Activated CD4-positive, alpha-beta T cell treated with anti-CD3 and anti-CD28 coated beads, Interleukin-2, amount 50 U/mL, for 1 hour (primary cell): ENCODE data around the gene EPB41L4B.
"Not testable (repeated sequence)": the region's sequence is repeated elsewhere in the genome, so short reads cannot be mapped to it uniquely, and the experiment has no call there.

Experiments
- DNase-seq: peaks from one replicate; pipeline ENCODE4 v3.0.0-alpha.2; 2020

The EPB41L4B gene

DNA sequence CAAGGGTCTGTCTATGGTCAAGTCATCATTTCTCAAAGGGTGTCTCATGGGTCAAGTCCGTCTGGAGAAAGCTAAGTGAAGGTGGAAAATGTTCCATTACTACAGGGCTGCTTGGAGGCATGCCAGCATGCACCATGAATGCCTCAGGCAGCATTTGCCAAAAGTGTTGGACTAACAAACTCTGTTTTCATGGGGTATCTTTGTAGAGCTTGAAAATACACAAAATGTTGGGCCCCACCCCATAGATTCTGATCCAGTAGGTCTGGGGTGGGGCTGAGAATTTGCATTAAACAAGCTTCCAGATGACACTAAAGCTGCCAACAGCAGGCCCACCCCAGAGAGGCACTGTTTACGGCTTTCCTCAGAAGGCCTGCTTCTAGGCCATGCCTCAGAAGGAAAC lies 78.8 kb downstream of the EPB41L4B start:
- no peak for DNase-seq

DNA sequence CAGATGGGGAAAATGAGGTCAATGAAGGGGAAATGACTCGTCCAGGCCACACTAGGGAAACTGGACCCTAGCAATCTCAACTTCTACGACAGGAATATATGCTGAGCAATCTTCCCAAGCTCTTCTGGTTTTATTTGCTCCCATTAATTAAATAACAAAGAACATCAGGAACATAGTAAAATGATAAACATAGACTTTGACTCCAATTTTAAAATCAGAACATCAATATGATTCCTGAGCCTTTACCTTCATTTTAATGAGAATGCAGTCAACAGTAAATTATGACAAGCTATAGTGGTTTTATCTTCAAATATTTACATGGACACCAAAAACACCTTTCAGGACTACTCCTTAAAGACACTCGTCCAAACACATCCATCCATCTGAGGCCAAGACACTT lies 79.7 kb downstream of the EPB41L4B start:
- DNase-seq: no peak

DNA sequence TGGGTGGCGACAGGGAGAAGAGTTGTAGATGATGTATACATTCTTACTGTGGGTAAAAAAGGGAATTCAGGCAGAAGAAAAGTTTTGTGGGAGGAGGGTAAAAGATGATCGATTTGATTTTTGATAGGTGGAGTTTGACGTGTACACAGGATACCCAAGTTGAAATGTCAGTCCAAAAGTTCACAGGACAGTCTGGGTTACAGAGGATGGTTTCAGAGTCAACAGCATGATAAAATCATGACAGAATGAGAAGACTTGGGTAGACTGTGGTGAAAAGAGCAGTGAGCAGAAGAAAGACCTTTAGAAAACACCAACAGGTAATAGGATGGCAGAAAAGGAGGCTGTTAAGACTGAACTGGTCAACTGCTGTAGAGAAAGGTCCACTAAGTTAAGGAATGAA lies 81.6 kb downstream of the EPB41L4B start:
- DNase-seq: no peak

DNA sequence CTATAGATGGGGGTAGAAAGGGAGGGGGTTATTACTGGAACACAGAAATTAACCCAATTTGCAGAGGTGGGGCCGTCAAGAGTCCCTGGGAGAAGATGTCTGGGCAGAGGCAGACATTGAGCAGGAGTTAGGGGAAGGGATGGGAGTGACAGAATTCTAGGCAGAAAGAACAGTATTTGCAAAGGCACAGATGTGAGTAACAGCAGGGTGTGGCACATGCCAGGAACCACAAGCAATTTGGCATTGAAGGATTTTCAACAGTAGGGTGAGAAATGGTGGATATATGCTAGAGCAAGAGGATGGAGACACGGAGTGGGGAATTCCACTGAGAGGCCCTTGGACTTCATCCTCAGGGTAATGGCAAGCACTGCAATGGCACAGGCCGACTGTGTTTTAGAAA lies 82.2 kb downstream of the EPB41L4B start:
- DNase-seq: no peak

DNA sequence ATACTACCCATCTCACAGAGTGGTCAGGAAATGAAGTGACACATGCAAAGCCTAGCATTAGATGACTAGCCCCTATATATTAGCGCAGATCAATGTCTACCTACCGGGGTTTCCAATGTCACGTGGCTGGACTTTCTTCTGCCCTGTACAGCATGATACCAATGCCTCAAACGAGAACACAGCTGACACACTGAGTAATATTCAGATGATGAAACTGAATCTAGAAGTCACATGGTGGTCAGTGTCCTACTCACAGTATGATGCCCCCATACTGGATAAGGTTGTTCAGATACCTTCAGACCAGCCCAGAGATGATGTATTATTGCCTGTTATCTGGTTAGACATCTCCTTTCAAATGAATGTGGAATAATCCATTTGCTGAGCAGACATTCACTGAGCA lies 82.7 kb downstream of the EPB41L4B start:
- no peak for DNase-seq

DNA sequence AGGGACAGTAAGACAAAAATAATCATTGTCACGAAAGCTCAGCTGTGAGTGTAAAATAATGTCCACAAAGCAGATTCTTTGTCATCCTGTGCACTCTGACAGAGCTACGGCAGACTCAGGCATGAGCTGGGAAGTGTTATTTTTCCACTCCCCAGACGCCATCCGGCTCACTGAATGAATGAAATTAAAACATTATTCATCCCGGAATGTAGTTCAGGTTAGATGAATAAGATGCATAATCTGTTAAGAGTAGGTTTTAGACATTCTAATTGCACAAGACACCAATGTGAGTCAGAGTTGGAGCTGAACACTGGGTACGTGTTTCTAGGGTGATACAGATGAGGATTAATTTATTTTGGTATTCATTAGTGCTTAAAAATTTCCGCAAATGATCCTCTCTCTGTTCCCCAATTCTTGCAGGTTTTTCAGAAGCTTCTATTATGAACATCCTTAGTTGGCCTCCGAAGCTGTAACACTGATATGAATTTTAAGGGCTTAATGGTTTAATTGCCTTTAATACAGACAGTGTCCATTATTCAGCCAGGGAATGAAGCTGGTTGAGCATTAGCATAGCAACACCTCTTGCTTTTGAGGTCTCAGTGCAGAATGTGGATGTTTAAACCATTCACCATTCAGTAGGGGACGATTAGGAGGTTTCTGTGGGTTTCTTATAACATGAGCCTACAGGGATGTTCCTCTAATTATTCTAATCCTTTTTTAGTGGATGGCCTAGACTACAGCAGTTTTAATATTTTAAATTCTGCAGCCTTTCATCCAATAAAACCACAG lies 88.2 kb downstream of the EPB41L4B start:
- no peak for DNase-seq

DNA sequence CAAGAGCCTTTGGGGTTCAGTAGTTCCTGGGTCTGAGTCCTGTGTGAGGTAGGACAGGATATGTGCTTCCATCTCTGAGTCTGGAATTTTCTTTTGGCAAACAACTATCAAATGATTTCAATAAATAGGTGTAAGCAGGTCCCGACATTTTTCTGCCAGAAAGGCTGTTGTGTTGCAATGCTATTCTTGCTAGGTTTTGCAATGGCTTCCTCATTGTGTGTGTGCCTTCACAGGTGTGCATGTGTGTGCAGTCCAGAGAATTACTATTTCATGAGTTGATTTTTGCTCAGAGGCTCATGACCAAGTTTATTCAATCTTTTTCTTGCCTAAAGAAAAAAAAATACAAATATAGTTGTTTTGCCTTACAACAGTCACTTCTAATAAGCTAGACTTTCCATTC lies 89.3 kb downstream of the EPB41L4B start:
- DNase-seq: no peak

DNA sequence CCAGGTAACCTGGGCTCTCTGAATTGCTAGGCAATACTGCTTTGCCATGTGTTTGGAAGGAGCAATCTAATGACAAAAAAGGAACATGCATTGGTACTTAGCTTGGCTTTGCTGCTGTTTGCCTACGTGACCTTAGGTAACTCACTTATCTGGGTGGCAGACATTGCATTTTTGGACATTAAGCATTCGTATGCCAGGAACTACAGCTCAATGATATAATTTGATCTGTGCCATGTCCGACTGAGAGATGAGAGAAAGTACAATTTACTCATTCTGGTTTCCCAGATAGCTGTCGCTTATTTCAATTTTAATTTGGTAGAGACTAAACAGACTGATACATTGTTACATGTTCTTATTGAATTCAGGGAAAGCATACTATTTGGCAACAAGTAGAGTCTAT lies 90.6 kb downstream of the EPB41L4B start:
- no peak for DNase-seq

DNA sequence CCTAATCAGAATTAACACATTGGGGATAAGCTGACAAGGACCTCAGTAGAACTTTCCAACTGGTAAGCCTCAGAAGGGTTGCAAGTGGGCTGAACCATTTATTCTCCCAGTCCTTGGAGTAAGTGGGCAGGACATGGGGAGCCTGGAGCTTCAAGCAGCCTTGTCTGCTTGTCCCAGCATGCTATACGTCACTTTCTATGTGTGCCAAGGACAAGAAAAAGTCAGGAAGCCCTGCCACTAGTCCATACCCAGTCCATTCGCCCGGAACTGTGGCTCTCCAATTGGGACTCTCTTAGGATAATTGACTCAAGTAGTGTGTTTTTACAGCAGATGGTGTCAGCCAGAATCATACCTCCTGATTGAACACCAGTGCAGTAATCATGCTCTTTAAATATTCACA lies 91.2 kb downstream of the EPB41L4B start:
- DNase-seq: no peak

DNA sequence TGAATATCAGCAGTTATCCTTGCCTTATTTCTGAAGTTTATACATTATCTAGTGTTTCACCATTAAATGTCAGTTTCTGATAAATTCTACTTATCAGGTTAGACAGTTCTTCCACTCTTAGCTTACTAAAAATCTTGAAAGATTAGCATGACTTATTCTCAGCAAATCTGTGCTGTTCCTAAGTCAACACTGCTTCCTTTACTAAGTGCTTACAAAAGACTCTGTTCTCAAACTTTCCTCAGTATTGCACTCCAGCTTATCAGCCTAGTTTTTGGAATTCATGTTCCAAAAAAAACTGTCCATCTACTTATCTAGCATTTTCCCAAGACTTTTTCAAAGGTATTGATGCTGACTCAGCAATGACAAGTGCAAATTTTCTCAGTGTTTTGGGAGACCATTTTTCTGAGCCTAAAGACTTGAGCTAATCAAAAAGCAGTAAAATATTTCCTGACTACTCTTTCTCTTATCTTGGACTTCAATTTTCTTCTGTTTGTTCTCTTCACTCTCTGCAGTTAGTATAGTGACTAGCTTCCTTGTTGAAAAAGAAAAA lies 92.7 kb downstream of the EPB41L4B start:
- DNase-seq: no peak

DNA sequence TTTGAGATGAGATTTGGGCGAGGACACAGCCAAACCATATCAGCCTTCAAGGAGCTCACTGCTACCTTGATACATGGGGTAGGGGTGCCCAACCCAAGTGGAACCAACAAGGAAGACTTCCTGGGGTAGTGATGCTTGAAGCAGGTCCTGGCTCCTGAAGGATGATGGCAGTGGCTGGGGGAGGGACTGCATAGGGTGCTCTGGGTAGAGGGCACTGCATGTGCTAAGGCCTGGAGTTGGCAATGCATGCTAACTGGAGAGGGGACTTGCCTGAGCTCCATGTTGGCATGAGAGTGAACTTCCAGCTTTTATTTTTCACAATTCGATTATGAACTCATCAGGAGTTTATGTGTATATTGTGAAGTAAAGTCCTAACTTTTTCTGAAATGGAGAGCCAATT lies 95.2 kb downstream of the EPB41L4B start:
- DNase-seq: no peak

DNA sequence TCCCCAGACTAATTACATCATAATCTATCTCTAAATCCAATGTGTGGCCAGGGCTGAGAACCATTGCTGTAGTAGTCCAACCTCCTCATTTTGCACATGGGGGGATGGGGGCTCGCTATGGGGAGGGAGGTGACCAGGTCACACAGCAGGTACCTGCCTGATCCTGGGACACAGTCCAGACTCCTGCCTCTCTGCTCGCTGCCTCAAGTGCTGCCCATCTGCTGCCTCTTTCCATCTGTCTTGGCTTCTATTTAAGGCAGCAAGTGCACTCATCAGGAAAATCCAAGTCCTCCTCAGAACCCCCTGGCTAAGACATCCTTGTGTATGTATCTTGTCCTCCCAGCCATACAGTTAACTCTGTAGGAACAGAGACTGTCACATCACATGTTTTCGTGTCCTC lies 96.1 kb downstream of the EPB41L4B start:
- no peak for DNase-seq

DNA sequence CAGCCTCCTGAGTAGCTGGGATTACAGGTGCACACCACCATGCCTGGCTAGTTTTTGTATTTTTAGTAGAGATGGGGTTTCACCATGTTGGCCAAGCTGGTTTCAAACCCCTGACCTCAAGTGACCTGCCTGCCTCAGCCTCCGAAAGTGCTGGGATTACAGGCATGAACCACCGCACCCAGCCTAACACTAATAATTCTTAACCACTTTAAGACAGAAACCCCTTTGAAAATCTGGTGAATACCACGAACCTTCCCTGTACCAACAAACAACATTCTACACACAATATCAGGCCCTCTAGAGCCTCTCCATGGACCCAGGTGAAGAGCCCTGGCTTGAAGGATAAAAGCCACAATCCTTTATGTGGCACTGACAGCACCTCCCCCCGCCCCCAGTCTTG lies 102.6 kb downstream of the EPB41L4B start:
- not testable (repeated sequence) for DNase-seq

DNA sequence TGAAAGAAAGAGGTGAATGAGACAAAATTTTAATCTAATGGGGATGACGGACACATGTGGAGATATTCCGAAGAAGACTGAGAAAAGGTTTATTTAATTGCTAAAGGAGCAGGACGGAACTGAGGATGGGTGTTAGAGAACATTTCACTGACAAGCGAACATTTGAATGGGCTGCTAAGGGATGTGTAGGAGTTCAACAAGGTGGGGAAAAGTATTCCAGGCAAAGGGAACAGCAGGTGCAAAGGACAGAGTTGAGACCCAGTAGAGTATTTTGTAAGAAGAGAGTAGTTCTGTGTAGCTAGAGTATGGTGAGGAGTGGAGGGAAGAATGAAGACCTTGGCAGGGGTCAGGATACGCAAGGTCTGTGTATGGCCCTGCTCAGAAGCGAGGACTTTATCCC lies 106.4 kb downstream of the EPB41L4B start:
- no peak for DNase-seq

DNA sequence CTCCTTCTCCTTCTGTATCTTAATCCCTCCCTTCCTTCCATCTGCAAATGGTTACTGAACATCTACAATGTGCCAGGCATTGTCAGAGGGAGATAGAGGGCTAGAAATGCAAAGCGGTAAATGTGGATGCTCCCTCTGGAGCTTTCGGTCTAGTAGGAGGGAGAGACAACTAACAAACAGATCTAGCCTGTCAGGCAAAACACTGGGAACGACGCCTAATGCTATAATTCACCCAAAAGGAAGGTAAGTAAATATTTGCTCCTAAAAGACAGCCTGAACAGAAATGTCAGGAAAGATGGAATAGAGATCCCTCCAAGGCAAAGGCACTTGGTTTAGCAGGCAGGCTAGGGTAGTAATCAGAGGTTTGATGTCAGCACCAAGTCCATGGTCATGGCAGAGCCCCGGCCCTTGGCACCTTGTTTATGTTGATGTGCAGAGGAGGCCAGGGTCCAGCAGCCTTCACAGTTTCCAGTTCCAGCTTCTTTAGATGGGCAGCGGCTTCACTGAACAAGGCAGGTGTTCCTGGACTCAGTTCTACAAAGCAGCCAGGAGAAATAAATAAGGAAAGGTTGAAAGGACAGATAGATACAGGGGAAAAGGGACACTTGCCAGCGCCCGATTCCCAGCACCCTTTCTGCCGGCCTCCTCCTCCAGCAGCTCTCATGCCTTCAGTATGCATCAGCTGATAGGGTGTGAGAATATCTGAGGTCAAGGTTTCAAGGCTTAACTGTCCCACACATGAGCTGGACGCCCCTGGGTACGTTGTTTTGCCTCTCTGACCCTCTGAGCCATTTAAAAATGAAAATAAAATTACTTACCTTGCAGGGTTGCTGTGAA lies 107.4 kb downstream of the EPB41L4B start:
- no peak for DNase-seq

DNA sequence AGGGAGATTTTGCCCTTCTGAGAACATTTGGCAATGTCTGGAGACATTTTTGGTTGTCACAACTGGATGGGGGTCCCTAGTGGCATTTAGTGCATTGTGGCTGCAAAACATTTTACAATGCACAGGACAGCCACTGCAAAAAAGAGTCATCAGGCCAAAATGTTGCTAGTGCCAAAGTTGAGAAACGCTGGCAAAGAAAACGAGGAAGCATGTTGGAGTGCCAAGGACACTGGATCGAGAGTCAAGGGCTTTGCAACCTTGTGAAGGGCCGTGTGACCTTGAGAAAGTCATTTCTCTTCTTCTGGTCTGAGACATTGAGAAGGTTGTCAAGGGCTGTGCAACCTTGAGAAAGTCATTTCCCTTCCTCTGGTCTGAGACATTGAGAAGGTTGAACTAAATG lies 108.1 kb downstream of the EPB41L4B start:
- DNase-seq: no peak

DNA sequence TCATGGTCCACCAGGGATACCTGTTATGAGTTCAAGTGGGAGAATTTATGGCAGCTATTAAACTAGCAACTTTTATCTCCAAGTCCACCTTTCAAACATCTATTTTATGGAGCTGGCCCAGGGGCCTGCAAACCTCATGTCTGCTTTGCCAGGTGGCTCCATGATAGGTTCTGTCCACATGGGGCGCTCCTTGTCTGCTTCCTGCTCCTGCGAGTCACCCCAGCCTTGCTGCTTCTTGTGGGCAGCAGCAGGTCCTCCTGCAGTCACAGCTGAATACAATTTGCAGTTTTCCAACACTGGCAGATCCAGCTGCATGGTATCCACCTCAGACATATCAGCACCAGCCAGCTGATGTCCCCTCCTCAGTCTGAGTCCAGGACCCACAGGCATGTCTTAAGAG lies 114.2 kb downstream of the EPB41L4B start:
- DNase-seq: no peak

DNA sequence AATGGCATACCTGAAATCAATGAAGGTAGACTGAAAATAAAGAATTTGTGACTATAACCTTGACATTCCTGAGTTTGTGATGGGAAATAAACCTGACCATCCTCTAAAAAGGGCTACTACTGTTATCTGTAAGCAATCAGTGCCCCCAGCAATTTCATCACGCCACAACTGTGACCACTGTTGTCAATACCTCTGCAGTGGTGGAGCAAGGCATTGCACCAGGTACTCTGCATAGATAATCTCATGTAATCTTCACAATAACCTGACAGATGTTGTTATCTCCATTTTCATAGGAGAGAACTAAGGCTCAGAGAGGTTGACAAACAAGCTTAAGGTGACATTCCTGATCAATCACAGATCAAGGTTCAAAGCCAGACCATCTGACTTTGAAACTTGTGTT lies 115.3 kb downstream of the EPB41L4B start:
- no peak for DNase-seq

DNA sequence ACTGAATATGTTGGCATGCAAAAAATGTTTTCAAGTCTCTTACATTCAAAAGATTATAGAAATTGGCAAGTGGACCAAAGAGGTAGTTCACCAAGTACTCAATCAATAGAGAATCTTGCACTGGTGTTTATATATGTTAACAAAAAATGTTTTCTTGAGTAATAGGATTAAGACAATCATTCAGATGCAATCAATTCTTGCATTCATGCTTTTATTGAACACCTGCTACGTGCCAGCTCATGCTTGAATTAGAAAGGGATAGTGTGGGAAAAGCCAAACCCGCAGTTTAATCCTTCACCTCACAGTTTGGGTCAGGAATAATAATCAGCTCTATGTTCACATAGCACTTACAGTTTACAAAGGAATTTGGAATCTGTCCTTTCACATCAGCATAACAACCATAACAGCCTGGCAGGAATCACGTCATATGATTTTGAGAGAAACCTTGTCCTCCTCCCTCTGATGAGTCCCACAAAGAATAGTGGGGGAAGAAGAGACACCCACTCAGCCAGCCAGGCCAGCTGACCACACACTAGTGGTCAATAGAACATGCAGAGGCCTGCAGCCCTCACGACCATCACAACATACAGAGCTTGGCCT lies 117.0 kb downstream of the EPB41L4B start:
- no peak for DNase-seq

DNA sequence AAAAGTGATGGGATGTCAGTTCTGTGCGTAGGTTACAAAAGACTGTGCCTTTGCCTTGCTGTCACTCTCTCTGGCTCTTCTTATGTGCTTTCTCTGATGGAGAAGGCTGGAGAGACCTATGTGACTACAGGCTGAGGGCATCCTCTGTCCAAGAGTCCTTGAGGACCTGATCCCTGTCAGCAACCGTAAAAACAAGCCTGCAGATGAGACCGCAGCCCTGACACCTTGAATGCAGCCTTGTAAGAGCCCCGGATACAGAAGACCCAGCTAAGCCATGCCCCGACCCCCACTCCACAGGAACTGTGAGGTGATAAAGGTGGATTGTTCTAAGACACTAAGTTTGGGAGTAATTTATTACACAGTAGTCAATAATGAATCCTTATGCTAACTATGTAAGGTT lies 121.2 kb downstream of the EPB41L4B start:
- no peak for DNase-seq

DNA sequence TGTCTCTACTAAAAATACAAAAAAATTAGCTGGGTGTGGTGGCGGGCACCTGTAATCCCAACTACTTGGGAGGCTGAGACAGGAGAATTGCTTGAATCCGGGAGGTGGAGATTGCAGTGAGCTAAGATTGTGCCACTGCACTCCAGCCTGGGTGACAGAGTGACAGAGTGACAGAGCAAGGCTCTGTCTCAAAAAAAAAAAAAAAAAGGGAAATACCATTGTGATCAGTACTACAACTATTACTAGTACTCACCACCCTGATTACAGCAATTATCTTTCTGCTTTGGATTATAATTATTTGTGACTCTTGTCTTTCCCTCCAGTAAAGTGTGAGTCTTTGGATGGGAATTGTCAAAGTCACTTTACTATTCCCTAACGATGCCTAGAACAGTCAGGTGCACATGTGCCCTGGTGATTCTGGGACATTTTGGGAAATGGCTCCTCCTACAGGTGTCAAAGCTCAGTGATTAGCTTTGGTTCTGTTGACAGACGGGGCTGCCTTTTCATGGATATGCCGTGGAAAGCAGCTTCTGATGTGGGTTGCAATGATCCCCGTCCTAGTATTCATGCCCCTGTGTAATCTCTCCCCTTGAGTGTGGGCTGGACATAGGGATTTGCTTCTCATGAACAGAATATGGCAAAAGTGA lies 122.0 kb downstream of the EPB41L4B start:
- DNase-seq: no peak

DNA sequence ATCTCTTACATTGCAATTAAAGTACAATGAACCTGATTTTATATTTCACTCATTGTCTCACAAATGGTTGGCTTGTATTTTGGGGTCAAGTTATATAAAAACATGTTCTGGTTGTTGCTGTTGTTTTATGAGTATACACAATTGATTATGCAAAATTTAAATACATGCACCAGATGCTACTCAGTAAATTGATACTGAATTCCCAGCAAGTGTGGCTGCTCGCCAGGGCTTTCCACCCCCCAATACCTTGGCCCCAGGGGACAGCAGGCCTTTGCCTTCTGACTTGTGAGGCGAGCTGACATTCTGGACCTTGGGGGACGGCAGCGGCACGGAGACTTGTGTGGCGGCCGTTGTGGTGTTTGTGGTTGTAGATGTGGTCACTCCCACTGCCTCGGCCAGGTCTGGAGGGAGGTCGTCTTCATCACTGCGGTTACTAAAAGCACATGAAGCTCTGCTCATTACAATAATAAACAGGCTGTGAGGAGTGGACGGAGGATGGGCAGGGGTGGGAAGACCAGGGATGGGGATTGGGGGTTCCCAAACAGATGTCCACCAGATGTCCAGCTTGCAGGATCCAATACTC lies 126.8 kb downstream of the EPB41L4B start:
- no peak for DNase-seq
